ENCODE data around the gene SKOR1. TPM values are rescaled to one million over a fixed set of nuclear protein-coding genes. Genes with fewer than 3 reads are reported as not detected.

The SKOR1 gene
- total and polyA plus RNA-seq, 2 donors = 0.14 to 0.46 TPM

DNA sequence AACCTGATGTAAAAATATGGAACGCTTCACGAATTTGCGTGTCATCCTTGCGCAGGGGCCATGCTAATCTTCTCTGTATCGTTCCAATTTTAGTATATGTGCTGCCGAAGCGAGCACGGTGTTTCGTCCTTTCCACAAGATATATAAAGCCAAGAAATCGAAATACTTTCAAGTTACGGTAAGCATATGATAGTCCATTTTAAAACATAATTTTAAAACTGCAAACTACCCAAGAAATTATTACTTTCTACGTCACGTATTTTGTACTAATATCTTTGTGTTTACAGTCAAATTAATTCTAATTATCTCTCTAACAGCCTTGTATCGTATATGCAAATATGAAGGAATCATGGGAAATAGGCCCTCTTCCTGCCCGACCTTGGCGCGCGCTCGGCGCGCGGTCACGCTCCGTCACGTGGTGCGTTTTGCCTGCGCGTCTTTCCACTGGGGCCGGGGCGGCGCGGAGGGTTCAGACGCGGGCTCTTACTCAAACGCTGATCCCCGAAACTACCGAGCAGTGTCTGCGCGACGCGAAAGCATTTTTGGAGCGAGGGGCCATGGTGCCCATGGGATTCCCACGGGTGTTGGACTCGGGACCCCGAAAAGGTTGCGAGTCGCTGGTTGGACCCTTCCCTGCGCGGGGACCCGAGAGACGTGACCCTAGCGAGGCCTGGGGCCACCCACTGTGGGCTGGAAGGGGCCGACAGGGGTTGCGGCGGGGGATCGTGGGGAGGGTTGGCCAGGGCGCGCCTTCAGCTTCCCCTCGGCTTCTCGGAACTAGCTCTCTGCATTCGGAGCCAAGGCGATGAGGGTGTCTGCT lies 14.8 kb downstream of the SKOR1 start, which contains the start of gene RNU6-1:
Gene RNU6-1, minus strand, starts transcription at position 117 of the 820 bp plus-strand sequence.
- Histone ChIP-seq H3K36me3 (ENCODE audit: control insufficient read depth in 2 of 2, insufficient read depth in 2 of 2, low read length in 1 of 2) (no peaks in the 10 kb centered on the region), H3K4me1 (ENCODE audit: control insufficient read depth in 2 of 2, insufficient read depth in 2 of 2, low read length in 2 of 2) (peaks cover 11 to 33% of the 10 kb centered on the region in 2 donors), H3K9me3 (ENCODE audit: control insufficient read depth in 2 of 2, insufficient read depth in 1 of 2, low read length in 1 of 2) (peaks cover 0 to 3% of the 10 kb centered on the region in 2 donors), H3K27ac (ENCODE audit: low read depth in 1 of 2, low read length in 1 of 2) (peak within 1 kb of the TSS; percentile 91 to 98), H3K27me3 (ENCODE audit: control insufficient read depth in 2 of 2, insufficient read depth in 1 of 2, low read length in 1 of 2) (peaks cover 11 to 43% of the 10 kb centered on the region in 2 donors), H3K4me3 (ENCODE audit: low read length in 2 of 2) (peak within 1 kb of the TSS; percentile 63 to 96)
- under 1% methylated on average over 62 of the region's 62 CpGs for WGBS
- DNase-seq (ENCODE audit: low read depth in 6 of 9, low spot score in 9 of 9) = peak; percentile 92 to 99 (median 97)

DNA sequence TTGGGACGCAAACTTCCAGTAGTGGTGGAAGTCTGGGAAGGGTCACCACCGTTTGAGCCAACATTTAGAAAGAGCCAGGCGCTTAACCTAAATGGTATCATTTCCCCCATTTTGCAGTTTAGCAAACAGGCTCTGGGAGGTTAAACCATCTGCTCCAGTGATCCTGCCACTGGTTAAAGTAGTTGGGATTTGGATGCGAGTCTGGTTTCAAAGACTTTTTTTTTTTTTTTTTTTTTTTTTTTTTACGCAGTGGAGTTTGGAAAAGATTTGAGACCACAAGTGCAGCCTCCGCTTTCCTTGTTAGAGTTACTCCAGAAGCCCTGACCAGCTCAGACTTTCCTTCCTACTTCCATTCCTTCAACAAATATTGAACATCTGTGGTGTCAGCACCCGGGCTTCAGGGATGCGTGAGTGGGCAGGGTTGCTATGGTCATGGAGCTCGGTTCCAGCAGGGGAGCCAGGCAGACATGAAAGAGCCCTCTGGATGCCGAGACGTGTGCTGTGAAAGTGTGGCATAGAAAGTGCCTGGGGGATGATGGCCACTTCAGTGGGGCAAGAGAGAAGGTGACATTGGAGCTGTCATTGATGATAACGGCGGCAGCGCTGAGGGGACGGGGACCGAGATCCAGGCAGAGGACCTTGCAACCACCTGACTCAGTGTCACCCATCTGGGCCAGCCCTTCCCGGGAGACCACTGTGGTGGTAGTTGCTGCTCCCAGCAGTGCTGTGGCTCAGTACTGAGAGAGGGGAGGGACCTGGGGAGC lies 15.6 kb downstream of the SKOR1 start:
- 7% methylated on average over 17 of the region's 17 CpGs for WGBS
- H3K4me3 ChIP-seq (ENCODE audit: low read length in 2 of 2) = peak overlapping the region; percentile 63 to 96
- H3K27me3 ChIP-seq (ENCODE audit: control insufficient read depth in 2 of 2, insufficient read depth in 1 of 2, low read length in 1 of 2) = peaks cover 3 to 35% of the 10 kb centered on the region in 2 donors
- DNase-seq (ENCODE audit: low read depth in 6 of 9, low spot score in 9 of 9) = peak in 1 of 9 donors; percentile 42
- peak overlapping the region; percentile 86 to 98 for H3K27ac ChIP-seq (ENCODE audit: low read depth in 1 of 2, low read length in 1 of 2)
- H3K4me1 ChIP-seq (ENCODE audit: control insufficient read depth in 2 of 2, insufficient read depth in 2 of 2, low read length in 2 of 2) = peaks cover 7 to 25% of the 10 kb centered on the region in 2 donors
- no peaks in the 10 kb centered on the region for H3K36me3 ChIP-seq (ENCODE audit: control insufficient read depth in 2 of 2, insufficient read depth in 2 of 2, low read length in 1 of 2)
- H3K9me3 ChIP-seq (ENCODE audit: control insufficient read depth in 2 of 2, insufficient read depth in 1 of 2, low read length in 1 of 2) = no peaks in the 10 kb centered on the region

DNA sequence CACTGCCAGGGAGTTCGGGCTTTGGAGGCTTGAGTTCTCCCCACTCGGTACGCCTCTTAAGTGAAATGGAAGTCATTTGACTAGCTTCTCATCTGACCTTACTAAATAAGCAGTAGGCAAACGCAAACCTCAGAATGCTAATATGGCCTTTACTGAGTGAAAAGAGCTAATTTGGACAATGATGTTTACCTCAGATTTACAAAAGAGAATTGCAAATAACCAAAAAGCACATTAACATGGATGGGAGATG lies 16.1 kb downstream of the SKOR1 start:
- no peak for DNase-seq (ENCODE audit: low read depth in 6 of 9, low spot score in 9 of 9)
- 45% methylated on average over 4 of the region's 4 CpGs for WGBS
- H3K27me3 ChIP-seq (ENCODE audit: control insufficient read depth in 2 of 2, insufficient read depth in 1 of 2, low read length in 1 of 2) = peaks cover 0 to 30% of the 10 kb centered on the region in 2 donors
- H3K4me1 ChIP-seq (ENCODE audit: control insufficient read depth in 2 of 2, insufficient read depth in 2 of 2, low read length in 2 of 2) = peaks cover 4 to 22% of the 10 kb centered on the region in 2 donors
- peak overlapping the region; percentile 63 to 96 for H3K4me3 ChIP-seq (ENCODE audit: low read length in 2 of 2)
- no peak overlapping the region for H3K27ac ChIP-seq (ENCODE audit: low read depth in 1 of 2, low read length in 1 of 2)
- no peaks in the 10 kb centered on the region for H3K36me3 ChIP-seq (ENCODE audit: control insufficient read depth in 2 of 2, insufficient read depth in 2 of 2, low read length in 1 of 2)
- no peaks in the 10 kb centered on the region for H3K9me3 ChIP-seq (ENCODE audit: control insufficient read depth in 2 of 2, insufficient read depth in 1 of 2, low read length in 1 of 2)

DNA sequence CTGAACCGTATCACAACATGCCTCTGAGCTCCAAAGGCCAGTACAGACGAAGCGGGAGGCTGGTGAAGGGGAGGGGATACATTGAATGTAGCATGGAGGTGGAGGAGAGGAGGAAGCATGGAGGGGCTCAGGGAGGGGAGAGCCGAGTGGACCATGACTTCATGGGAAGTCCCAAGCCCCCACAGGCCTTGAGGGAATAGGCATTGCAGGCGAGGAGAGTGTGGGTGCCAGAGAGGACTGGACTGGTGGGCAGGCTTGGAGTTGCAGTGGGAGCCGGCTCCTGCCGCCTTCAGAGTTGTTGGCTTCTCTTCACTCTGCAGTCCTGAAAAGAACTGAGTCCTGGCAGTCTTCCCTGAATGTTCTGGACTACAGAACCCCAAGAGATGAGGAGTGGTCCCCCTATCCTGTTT lies 17.8 kb downstream of the SKOR1 start:
- Histone ChIP-seq H3K36me3 (ENCODE audit: control insufficient read depth in 2 of 2, insufficient read depth in 2 of 2, low read length in 1 of 2) (no peaks in the 10 kb centered on the region), H3K27ac (ENCODE audit: low read depth in 1 of 2, low read length in 1 of 2) (no peak overlapping the region), H3K27me3 (ENCODE audit: control insufficient read depth in 2 of 2, insufficient read depth in 1 of 2, low read length in 1 of 2) (peaks cover 0 to 15% of the 10 kb centered on the region in 2 donors), H3K4me1 (ENCODE audit: control insufficient read depth in 2 of 2, insufficient read depth in 2 of 2, low read length in 2 of 2) (peaks cover 4 to 19% of the 10 kb centered on the region in 2 donors), H3K4me3 (ENCODE audit: low read length in 2 of 2) (no peak overlapping the region), H3K9me3 (ENCODE audit: control insufficient read depth in 2 of 2, insufficient read depth in 1 of 2, low read length in 1 of 2) (no peaks in the 10 kb centered on the region)
- WGBS = 97% methylated on average over 7 of the region's 7 CpGs
- no peak for DNase-seq (ENCODE audit: low read depth in 6 of 9, low spot score in 9 of 9)

DNA sequence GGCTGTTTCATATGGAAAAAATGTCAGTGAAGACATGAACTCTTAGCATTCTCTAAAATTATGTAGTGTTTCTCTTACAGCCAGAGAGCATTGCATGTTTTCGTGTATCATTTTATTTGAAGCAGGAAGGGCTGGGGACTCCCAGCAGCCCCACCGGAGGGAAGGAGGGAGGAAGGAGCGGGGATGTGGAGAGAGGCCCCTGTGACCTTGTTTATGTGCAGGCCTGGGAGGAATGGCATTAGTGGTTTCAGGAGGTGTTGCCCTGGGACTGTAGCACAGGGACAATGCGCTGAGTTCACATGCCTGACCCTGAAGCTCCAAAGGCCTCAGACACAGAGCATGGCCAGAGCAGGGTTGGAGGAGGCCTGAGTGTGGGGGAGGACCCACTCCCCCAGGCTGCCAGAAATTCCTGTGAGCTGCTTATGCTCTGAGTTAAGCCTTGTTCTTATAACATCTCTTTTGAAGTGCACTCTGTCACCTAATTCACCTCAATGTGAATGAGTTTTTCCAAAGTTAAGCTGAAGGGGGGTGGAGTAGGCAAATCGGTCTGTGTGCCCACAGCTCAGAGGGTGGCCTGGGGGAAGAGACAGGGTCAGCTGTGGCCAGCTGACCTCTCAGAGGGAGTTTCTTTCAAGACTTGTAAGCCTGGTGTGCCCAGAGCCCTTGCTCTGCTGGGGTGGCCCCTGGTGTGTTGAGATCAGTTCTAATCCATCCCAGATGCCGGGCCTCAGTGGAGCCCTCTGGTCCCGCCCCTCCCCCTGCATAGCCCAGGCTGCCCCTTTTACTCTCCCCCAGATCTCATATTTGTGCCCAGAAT lies 18.5 kb downstream of the SKOR1 start:
- no peak for DNase-seq (ENCODE audit: low read depth in 6 of 9, low spot score in 9 of 9)
- Histone ChIP-seq H3K27ac (ENCODE audit: low read depth in 1 of 2, low read length in 1 of 2) (no peak overlapping the region), H3K27me3 (ENCODE audit: control insufficient read depth in 2 of 2, insufficient read depth in 1 of 2, low read length in 1 of 2) (peaks cover 0 to 8% of the 10 kb centered on the region in 2 donors), H3K36me3 (ENCODE audit: control insufficient read depth in 2 of 2, insufficient read depth in 2 of 2, low read length in 1 of 2) (no peaks in the 10 kb centered on the region), H3K9me3 (ENCODE audit: control insufficient read depth in 2 of 2, insufficient read depth in 1 of 2, low read length in 1 of 2) (no peaks in the 10 kb centered on the region), H3K4me1 (ENCODE audit: control insufficient read depth in 2 of 2, insufficient read depth in 2 of 2, low read length in 2 of 2) (peaks cover 3 to 12% of the 10 kb centered on the region in 2 donors), H3K4me3 (ENCODE audit: low read length in 2 of 2) (no peak overlapping the region)
- 96% methylated on average over 7 of the region's 7 CpGs for WGBS

DNA sequence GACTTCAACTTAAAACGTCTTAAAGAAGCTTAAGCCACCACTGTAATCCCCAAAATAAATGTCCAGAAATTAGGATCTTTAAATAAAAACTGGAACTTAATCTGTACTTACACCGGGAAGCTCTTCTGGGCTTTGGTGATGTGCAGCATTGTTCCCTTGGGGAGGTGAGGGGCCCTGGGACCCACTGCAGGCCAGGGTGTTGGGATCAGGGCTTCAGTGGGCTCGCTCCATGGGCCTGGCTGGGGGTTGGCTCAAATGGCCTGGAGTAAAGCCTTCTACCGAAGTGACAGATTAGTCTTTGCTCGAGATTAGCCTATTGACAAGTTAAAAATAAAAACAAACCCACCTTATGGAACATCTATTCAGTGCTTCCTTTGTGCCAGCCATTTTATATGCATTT lies 20.7 kb downstream of the SKOR1 start:
- peaks cover 0 to 5% of the 10 kb centered on the region in 2 donors for H3K27me3 ChIP-seq (ENCODE audit: control insufficient read depth in 2 of 2, insufficient read depth in 1 of 2, low read length in 1 of 2)
- H3K4me3 ChIP-seq (ENCODE audit: low read length in 2 of 2) = no peak overlapping the region
- H3K9me3 ChIP-seq (ENCODE audit: control insufficient read depth in 2 of 2, insufficient read depth in 1 of 2, low read length in 1 of 2) = no peaks in the 10 kb centered on the region
- H3K27ac ChIP-seq (ENCODE audit: low read depth in 1 of 2, low read length in 1 of 2) = no peak overlapping the region
- DNase-seq (ENCODE audit: low read depth in 6 of 9, low spot score in 9 of 9) = no peak
- WGBS = 96% methylated on average over 5 of the region's 5 CpGs
- peaks cover 0 to 6% of the 10 kb centered on the region in 2 donors for H3K4me1 ChIP-seq (ENCODE audit: control insufficient read depth in 2 of 2, insufficient read depth in 2 of 2, low read length in 2 of 2)
- H3K36me3 ChIP-seq (ENCODE audit: control insufficient read depth in 2 of 2, insufficient read depth in 2 of 2, low read length in 1 of 2) = no peaks in the 10 kb centered on the region

DNA sequence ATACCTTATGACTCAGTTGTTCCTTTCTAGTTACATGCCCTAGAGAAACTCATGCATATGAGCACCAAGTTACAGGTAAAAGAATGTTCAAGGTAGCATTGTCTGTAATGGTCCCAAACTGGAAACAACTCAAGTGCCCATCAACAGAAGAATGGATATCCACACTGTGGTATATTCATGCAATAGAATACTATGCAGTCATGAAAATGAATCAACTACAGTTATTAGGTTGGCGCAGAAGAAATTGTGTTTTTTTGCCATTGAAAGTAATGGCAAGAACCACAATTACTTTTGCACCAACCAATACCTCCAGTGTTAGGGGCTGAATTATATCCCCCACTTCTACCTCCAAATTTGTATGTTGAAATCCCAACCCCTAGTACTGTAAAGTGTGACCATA lies 24.2 kb downstream of the SKOR1 start:
- no peak for DNase-seq (ENCODE audit: low read depth in 6 of 9, low spot score in 9 of 9)
- Histone ChIP-seq H3K9me3 (ENCODE audit: control insufficient read depth in 2 of 2, insufficient read depth in 1 of 2, low read length in 1 of 2) (no peaks in the 10 kb centered on the region), H3K27me3 (ENCODE audit: control insufficient read depth in 2 of 2, insufficient read depth in 1 of 2, low read length in 1 of 2) (no peaks in the 10 kb centered on the region), H3K27ac (ENCODE audit: low read depth in 1 of 2, low read length in 1 of 2) (no peak overlapping the region), H3K4me1 (ENCODE audit: control insufficient read depth in 2 of 2, insufficient read depth in 2 of 2, low read length in 2 of 2) (no peaks in the 10 kb centered on the region), H3K36me3 (ENCODE audit: control insufficient read depth in 2 of 2, insufficient read depth in 2 of 2, low read length in 1 of 2) (no peaks in the 10 kb centered on the region), H3K4me3 (ENCODE audit: low read length in 2 of 2) (no peak overlapping the region)
- WGBS = 100% methylated on average over 1 of the region's 1 CpG

DNA sequence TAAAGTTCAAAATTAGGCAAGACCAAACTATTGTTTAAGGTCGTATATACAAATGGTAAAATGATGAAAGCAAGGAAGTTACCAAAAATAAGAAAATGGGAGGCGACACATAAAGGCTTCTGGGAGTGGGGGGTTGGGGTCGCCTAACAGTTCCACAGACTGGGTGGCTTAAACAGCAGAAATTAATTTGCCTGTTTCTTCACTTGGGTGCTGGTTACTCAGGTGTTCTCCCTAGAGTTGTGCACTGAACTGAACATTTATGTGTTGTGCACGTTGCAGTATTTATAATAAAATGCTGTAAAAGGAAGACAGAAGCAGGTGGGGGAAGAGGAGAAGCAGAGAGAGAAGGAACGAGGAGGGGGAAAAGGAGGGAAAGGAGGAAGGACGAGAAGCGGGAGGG lies 25.0 kb downstream of the SKOR1 start:
- 51% methylated on average over 7 of the region's 7 CpGs for WGBS
- DNase-seq (ENCODE audit: low read depth in 6 of 9, low spot score in 9 of 9) = no peak
- Histone ChIP-seq H3K27ac (ENCODE audit: low read depth in 1 of 2, low read length in 1 of 2) (no peak overlapping the region), H3K9me3 (ENCODE audit: control insufficient read depth in 2 of 2, insufficient read depth in 1 of 2, low read length in 1 of 2) (no peaks in the 10 kb centered on the region), H3K27me3 (ENCODE audit: control insufficient read depth in 2 of 2, insufficient read depth in 1 of 2, low read length in 1 of 2) (no peaks in the 10 kb centered on the region), H3K4me3 (ENCODE audit: low read length in 2 of 2) (no peak overlapping the region), H3K36me3 (ENCODE audit: control insufficient read depth in 2 of 2, insufficient read depth in 2 of 2, low read length in 1 of 2) (no peaks in the 10 kb centered on the region), H3K4me1 (ENCODE audit: control insufficient read depth in 2 of 2, insufficient read depth in 2 of 2, low read length in 2 of 2) (no peaks in the 10 kb centered on the region)
